Loucy (cell line): Measurements from ENCODE around the gene BTBD3.

Experiments used
- H2AFZ ChIP-seq: fragments of 200-600 bp; sonication (generic); 2 replicates; pipeline ENCODE4 v1.6.0; 2016; ENCODE audit warnings: antibody characterized with exemption, mild to moderate bottlenecking, low read length, moderate library complexity
- H3F3A ChIP-seq: fragments of 200-600 bp; 2 replicates; pipeline ENCODE4 v1.6.0; 2016; ENCODE audit warnings: antibody characterized with exemption, low read depth, mild to moderate bottlenecking
- H3K27me3 ChIP-seq: fragments of 200-600 bp; sonication (generic); 2 replicates; pipeline ENCODE4 v1.6.1; 2014; ENCODE audit warnings: low read length, mild to moderate bottlenecking; ENCODE audit not compliant: insufficient read depth, poor library complexity, severe bottlenecking
- H3K36me3 ChIP-seq: fragments of 200-600 bp; sonication (generic); 2 replicates; pipeline ENCODE4 v1.6.1; 2016; ENCODE audit warnings: low read length; ENCODE audit not compliant: insufficient read depth
- H3K4me1 ChIP-seq: fragments of 200-600 bp; sonication (generic); 2 replicates; pipeline ENCODE4 v1.5.1; 2014; ENCODE audit warnings: low read length, mild to moderate bottlenecking; ENCODE audit not compliant: insufficient read depth, poor library complexity, severe bottlenecking
- H3K4me2 ChIP-seq: fragments of 200-600 bp; sonication (generic); 2 replicates; pipeline ENCODE4 v1.6.0; 2014; ENCODE audit warnings: antibody characterized with exemption, low read length, low read depth, mild to moderate bottlenecking; ENCODE audit not compliant: poor library complexity, severe bottlenecking
- H3K4me3 ChIP-seq: fragments of 200-600 bp; sonication (generic); 2 replicates; pipeline ENCODE4 v1.5.1; 2014; ENCODE audit warnings: low read length, mild to moderate bottlenecking, mixed read lengths; ENCODE audit not compliant: poor library complexity, severe bottlenecking
- H3K79me2 ChIP-seq: fragments of 200-600 bp; sonication (generic); 2 replicates; pipeline ENCODE4 v1.6.1; 2014; ENCODE audit warnings: low read length; ENCODE audit not compliant: insufficient read depth
- H3K9ac ChIP-seq: fragments of 200-600 bp; sonication (generic); 2 replicates; pipeline ENCODE4 v1.6.0; 2014; ENCODE audit warnings: mild to moderate bottlenecking, low read depth, low read length, moderate library complexity; ENCODE audit not compliant: poor library complexity, severe bottlenecking
- H3K9me2 ChIP-seq: fragments of 200-600 bp; sonication (generic); replicated peaks from 2 replicates; pipeline ENCODE4 v1.6.1; 2016; ENCODE audit warnings: low read depth, low read length, mixed read lengths
- H3K9me3 ChIP-seq: fragments of 200-600 bp; sonication (generic); 2 replicates; pipeline ENCODE4 v1.6.1; 2014; ENCODE audit warnings: mild to moderate bottlenecking, antibody characterized with exemption, low read length, low read depth; ENCODE audit not compliant: insufficient read depth
- H4K20me1 ChIP-seq: fragments of 200-600 bp; sonication (generic); 2 replicates; pipeline ENCODE4 v1.6.0; 2014; ENCODE audit warnings: antibody characterized with exemption, low read length, mild to moderate bottlenecking; ENCODE audit not compliant: insufficient read depth, poor library complexity, severe bottlenecking
- EZH2phosphoT487 ChIP-seq: fragments of 200-600 bp; IDR thresholded peaks from 2 replicates; pipeline ENCODE4 v1.6.1; 2018; ENCODE audit warnings: antibody characterized with exemption, mild to moderate bottlenecking, moderate library complexity, borderline replicate concordance
- TF ChIP-seq, protein P1 (sequence below): fragments of 200-600 bp; sonication (generic); conservative IDR thresholded peaks from 2 replicates; pipeline ENCODE4 v1.5.1; 2014; ENCODE audit warnings: mild to moderate bottlenecking, antibody characterized with exemption, low read length

The BTBD3 gene

DNA sequence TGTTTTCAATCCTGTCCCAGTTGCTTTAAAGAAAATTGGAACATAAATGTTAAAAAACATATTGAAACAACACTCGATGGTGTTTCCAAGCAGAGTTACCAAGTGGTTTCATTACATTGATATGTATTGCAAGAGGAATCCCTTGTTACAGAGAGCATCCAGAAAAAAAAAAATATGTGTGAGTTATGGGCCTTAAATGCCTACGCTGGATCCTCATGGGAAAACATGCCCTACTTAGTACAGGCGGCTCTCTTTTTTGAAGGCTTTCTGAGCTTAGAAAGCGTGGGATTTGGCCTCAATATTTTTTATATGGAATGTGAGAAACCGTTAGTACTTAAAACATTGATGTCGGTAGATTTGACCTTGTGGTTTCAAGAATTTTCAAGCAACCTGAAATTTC is 26.1 kb downstream of the BTBD3 start:
- no peak overlapping the region for H2AFZ ChIP-seq
- H3K9me3 ChIP-seq: no peaks in the 10 kb centered on the region
- no peak overlapping the region for H3K9ac ChIP-seq
- H3K36me3 ChIP-seq: no peaks in the 10 kb centered on the region
- no peaks in the 10 kb centered on the region for H3F3A ChIP-seq
- H3K4me3 ChIP-seq: no peak overlapping the region
- no peaks in the 10 kb centered on the region for H3K4me1 ChIP-seq
- no peaks in the 10 kb centered on the region for H3K79me2 ChIP-seq
- H3K4me2 ChIP-seq: no peak overlapping the region
- H4K20me1 ChIP-seq: no peaks in the 10 kb centered on the region
- no peak for TF ChIP-seq EZH2phosphoT487
- TF ChIP-seq, protein P1, sequence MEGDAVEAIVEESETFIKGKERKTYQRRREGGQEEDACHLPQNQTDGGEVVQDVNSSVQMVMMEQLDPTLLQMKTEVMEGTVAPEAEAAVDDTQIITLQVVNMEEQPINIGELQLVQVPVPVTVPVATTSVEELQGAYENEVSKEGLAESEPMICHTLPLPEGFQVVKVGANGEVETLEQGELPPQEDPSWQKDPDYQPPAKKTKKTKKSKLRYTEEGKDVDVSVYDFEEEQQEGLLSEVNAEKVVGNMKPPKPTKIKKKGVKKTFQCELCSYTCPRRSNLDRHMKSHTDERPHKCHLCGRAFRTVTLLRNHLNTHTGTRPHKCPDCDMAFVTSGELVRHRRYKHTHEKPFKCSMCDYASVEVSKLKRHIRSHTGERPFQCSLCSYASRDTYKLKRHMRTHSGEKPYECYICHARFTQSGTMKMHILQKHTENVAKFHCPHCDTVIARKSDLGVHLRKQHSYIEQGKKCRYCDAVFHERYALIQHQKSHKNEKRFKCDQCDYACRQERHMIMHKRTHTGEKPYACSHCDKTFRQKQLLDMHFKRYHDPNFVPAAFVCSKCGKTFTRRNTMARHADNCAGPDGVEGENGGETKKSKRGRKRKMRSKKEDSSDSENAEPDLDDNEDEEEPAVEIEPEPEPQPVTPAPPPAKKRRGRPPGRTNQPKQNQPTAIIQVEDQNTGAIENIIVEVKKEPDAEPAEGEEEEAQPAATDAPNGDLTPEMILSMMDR: no peak
- no peaks in the 10 kb centered on the region for H3K9me2 ChIP-seq
- H3K27me3 ChIP-seq: no peaks in the 10 kb centered on the region

DNA sequence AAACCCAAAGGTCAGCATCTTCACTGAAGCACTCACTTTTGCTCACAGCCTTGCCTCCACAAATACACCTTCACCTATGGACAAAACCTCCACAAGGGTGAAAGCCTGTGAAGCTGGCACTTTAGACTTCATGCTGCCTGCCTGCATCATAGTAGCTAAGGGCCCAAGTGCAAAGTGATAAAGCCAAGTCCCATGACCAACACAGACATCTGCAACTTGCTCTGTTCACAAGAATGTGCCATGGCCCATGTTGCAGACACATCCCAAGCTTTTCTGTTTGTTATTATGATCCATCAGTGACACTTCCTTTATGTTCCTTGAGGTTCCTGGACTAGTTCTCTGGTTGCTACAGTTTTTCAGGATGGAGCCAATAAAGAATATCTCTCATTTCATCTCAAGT is 31.1 kb downstream of the BTBD3 start:
- H3F3A ChIP-seq: no peaks in the 10 kb centered on the region
- H3K9me3 ChIP-seq: no peaks in the 10 kb centered on the region
- H3K36me3 ChIP-seq: no peaks in the 10 kb centered on the region
- H3K4me1 ChIP-seq: no peaks in the 10 kb centered on the region
- no peaks in the 10 kb centered on the region for H3K79me2 ChIP-seq
- no peak for TF ChIP-seq EZH2phosphoT487
- TF ChIP-seq, protein P1: no peak
- no peak overlapping the region for H3K4me2 ChIP-seq
- no peaks in the 10 kb centered on the region for H3K27me3 ChIP-seq
- H2AFZ ChIP-seq: no peak overlapping the region
- H3K9me2 ChIP-seq: no peaks in the 10 kb centered on the region
- no peaks in the 10 kb centered on the region for H4K20me1 ChIP-seq
- no peak overlapping the region for H3K9ac ChIP-seq
- no peak overlapping the region for H3K4me3 ChIP-seq

DNA sequence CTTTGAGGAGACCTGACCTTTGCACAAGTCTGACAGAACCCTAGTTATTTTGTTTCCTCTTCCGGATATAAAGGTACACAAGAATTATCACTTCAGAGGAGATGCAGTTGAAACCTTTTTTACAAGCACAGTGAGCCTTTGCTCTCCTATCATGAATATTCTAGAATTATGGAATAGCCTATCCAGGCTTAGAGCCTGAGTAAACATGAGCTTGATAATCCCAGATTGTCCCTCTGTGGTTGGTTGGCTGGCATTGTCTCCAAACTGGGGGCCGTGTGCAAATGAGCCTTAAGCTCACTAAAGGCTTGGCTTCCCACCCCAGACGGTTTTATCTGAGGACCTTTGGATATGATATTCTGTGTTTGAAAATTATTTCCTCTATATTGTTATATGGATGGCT is 32.0 kb downstream of the BTBD3 start:
- H3K36me3 ChIP-seq: no peaks in the 10 kb centered on the region
- TF ChIP-seq, protein P1: no peak
- TF ChIP-seq EZH2phosphoT487: no peak
- H3K9me3 ChIP-seq: no peaks in the 10 kb centered on the region
- no peak overlapping the region for H3K9ac ChIP-seq
- no peaks in the 10 kb centered on the region for H4K20me1 ChIP-seq
- H3K4me3 ChIP-seq: no peak overlapping the region
- no peak overlapping the region for H3K4me2 ChIP-seq
- H3K79me2 ChIP-seq: no peaks in the 10 kb centered on the region
- no peak overlapping the region for H2AFZ ChIP-seq
- no peaks in the 10 kb centered on the region for H3K27me3 ChIP-seq
- H3K4me1 ChIP-seq: peaks cover 4% of the 10 kb centered on the region
- H3F3A ChIP-seq: no peaks in the 10 kb centered on the region
- H3K9me2 ChIP-seq: no peaks in the 10 kb centered on the region
